AG04449 (cell line): ENCODE results near the gene RORB.

ENCODE experiments used
- CTCF ChIA-PET: fragments of 350-600 bp; formaldehyde crosslinking; extraction: SDS; loops from one replicate; lab custom pipeline; 2021; ENCODE audit warnings: antibody characterized with exemption; lab: Yijun Ruan, JAX
- POLR2A ChIA-PET: fragments of 400-600, 350-600 bp; formaldehyde crosslinking; extraction: SDS; loops from one replicate; lab custom pipeline; 2020; ENCODE audit warnings: antibody characterized with exemption, inconsistent platforms; lab: Yijun Ruan, JAX
- DNase-seq: peaks from one replicate; pipeline ENCODE4 v3.0.0-alpha.2; 2010; ENCODE audit warnings: low read depth, low spot score
- H3K4me3 ChIP-seq: 2 replicates; pipeline ENCODE4 v1.5.1; 2011; ENCODE audit warnings: low read depth, mild to moderate bottlenecking, control low read depth, low read length
- CTCF ChIP-seq: IDR thresholded peaks from one replicate; pipeline ENCODE4 v1.5.1; 2011; ENCODE audit warnings: mild to moderate bottlenecking, moderate library complexity, low read length, control low read depth, inconsistent platforms; ENCODE audit not compliant: insufficient read depth; ENCODE audit errors: missing control alignments

Gene RORB

GRCh38 chr9:74589576-74589975, 92.4 kb downstream of the RORB start:
- no peak overlapping the region for H3K4me3 ChIP-seq
- no peak for TF ChIP-seq CTCF
- CTCF ChIA-PET, result no interaction called here
- POLR2A ChIA-PET, result no interaction called here
- no peak for DNase-seq

DNA sequence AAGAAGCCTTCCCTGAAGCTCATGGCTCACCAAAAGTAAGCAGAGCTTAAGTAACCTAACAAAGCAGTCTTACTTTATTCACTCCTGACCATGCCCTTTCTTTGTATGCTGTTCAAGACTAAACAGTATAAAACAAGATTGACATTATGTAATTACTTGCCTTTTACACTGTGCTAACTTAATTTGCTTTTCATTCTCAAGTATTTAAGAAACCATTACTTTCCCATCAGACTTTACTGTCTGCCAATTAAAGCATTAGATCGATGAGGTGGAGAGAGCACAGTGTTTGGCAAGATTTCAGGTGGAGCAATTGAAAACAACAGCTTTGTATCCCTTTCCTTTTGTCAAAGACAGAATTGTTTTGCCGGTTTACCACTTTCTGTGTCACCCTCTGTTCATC, 98.2 kb downstream of the RORB start:
- ChIA-PET POLR2A (no interaction called here), CTCF (no interaction called here)
- DNase-seq, result no peak

GRCh38 chr9:74598874-74599273, 101.7 kb downstream of the RORB start:
- CTCF ChIA-PET, result no interaction called here

More for the DNA sequence above, 98.2 kb downstream of the RORB start:
- no peak overlapping the region for H3K4me3 ChIP-seq
- TF ChIP-seq CTCF, result no peak

DNA sequence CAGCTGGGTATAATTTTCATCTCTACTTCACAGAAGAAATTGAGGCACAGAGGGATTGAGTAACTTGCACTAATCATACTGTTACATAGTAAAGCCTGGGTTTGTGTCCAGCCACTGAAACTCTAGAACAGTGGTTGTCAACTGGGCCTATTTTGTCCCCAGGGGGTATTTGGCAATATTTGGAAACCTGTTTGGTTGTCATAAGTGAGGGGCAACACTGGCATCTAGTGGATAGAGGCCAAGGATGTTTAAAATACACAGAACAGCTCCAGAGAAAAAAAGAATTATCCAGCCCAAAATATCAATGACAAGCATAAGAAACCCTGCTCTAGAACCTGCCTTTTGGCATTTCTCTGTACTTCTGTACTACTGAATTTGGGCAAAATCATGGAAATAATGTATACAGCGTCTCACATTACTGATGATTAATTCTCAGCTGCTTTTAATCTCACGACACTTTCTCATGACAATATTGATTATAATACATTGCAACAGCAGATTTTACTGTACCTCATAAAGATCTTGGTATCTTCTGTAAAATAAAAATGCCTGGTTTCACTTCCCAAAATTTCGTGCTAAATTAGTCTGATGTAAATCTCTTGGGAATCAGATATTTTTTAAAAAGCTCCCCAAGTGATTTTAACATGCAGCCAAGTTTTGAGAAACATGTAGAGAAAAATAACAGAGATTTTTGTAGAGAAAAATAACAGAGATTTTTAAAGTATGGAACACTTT, 112.7 kb downstream of the RORB start:
- TF ChIP-seq CTCF, result no peak
- no peak for DNase-seq
- ChIA-PET POLR2A (no interaction called here), CTCF (no interaction called here)
- no peak overlapping the region for H3K4me3 ChIP-seq

More at GRCh38 chr9:74598874-74599273, 101.7 kb downstream of the RORB start:
- POLR2A ChIA-PET, result no interaction called here
- no peak for TF ChIP-seq CTCF
- H3K4me3 ChIP-seq, result no peak overlapping the region
- DNase-seq, result no peak

DNA sequence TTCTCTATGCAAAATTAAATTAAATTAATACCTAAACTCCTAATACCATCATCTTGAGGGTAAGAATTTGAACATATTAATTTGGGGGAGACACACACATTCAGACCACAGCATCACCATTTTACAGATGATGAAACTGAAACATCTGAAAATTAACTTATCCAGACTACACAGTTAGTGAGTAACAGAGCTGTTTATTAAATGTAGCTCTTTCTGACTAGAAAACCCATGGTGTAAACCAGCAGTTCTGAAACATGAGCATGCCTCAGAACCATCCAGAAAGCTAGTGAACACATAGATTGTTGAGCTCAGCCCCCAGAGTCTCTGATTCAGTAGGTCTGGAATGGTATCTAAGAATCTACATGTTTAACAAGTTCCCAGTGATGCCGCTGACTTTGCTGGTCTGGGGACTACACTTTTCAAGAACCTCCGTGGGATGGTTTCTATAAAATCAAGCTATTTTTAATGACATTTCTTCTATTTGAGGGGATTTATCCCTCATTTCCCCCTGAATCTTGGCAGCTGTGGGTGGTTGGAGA, 113.5 kb downstream of the RORB start:
- CTCF ChIA-PET, result no interaction called here
- POLR2A ChIA-PET, result no interaction called here
- no peak for DNase-seq
- TF ChIP-seq CTCF, result no peak
- H3K4me3 ChIP-seq, result no peak overlapping the region

GRCh38 chr9:74630228-74630627, 133.1 kb downstream of the RORB start:
- TF ChIP-seq CTCF, result no peak
- H3K4me3 ChIP-seq, result no peak overlapping the region
- ChIA-PET POLR2A (no interaction called here), CTCF (no interaction called here)
- DNase-seq, result no peak
